Glomerular visceral epithelial cell (primary cell): ENCODE results near the gene SNX3.

Experiments used
- DNase-seq: peaks from one replicate; pipeline ENCODE4 v3.0.0-alpha.2; 2016; ENCODE audit errors: extremely low spot score

Gene SNX3

DNA sequence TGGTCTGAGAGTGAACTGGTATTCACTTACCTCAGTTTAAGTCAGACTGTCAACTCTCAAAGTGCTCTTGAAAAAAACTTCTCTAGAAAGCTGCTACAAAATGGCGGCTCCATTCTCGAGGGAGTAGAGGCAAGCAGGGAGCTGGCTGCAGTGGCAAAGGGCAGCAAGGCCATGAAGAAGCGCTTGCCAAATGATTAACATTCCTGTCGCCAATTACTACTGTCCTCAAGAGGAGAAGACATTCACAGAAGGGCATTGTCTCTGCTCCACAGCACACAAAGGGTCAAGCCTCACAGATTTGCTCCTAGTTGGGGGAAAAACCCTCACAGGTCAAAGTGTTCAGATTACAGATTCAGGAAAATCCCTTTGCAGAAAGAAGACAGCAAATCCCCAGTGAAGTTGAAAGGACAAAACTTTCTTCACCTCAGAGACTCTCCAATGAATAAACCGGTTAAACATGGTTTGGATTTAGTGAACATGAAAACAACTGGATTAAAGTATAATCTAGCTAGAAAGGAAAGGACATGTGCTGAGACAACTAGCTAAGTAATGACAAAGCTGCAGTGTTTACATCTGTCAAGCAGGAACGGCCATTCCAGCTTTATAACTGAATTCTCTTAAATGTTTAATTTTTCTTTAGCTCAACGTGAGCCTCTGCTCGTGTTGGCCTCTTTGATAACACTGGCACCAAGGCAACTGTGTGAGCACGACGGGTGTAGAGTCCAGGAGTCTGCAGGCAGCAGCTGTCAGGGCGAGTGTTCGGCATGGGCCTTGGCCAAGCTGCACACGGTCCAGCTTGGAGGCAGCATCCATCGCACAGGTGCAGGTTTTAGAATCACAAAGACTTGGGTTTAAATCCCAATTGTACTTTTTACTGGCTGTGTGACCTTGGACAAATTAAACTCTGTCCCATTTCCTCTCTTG lies 57.4 kb downstream of the SNX3 start:
- no peak for DNase-seq

DNA sequence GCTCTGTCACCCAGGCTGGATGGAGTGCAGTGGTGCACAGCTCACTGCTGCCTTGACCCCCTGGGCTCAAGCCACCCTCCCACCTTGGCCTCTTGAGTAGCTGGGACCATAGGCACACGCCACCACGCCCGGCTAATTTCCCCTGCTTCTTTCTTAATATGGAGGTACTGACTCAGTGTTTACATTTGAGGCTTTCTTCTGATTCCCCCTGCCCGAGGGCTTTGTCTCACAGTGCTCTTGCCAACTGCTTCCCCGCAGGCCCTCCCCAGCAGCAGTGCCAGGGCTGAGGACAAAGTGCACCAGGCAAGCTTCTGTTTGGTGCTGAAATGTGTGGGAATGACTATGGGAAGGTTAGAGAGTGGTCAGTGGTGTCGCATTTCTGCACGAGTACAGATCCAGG lies 60.2 kb downstream of the SNX3 start:
- peak; percentile 14 for DNase-seq

DNA sequence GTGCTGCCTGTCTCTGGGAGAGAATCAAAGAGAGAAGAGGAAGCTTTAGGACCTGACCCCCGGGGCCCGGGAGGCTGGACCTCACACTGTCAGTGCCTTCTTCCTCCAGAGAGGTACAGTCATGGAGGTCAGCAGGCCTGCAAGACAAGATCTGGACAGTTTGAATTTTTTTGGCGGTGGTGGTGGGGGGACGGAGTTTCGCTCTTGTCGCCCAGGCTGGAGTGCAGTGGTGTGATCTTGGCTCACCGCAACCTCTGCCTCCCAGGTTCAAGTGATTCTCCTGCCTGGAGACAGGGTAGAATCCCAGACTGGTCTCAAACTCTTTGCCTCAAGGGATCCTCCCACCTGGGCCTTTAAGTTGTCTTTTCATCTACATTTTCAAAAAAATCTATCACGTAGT lies 60.7 kb downstream of the SNX3 start:
- no peak for DNase-seq

DNA sequence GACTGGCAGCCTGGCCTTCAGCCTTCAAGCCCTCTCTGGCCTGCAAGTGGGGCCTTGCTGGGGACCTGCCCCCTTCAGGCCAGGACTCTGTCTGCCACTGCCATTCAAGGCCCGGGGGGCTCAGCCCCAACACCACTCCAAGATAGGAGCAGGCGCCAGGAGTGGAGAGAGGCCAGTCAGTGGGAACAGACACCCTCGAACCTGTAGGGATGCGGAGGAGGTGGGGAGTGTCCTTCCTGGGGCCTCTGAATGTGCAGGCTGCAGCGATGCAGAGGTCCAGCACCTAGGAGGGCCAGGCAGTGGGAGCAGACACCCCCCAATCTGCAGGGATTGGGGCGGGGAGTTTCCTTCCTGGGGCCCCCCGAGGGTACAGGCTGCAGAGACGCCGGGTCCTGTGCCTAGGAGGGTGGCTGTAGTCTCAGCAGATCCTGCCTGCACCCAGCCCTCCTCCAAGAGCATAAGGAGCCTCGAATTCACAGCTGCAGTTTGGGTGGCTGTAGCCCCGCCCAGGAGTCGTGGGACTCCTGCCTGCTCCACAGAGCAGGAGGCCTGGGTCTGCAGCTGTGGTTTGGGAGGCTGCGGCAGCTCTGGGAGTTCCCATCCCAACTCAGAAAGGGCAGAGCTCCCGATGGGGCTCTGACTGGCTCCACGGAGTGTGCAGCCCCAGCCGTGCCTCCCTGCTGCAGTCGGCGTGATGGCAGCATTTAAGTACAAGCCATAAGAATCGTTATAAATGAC lies 61.9 kb downstream of the SNX3 start:
- no peak for DNase-seq

DNA sequence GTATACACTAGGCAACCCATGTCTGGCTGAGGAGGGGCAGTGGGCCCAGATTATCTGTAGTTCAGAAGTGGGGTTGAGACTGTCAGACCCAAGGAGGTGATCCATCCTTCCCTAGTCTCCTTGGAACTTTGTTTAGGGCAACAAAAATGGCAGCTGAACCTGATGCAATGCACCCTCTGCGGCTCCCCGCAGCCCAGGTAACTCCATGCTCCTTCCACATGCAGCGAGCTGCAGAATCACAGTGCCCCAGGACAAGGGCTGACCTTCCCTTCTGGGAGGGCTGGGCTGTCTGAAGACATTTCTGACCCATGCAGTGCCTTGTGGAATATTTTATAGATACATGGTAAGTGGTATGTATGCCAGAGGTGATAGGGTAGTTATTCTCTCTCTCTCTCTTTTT lies 65.6 kb downstream of the SNX3 start:
- DNase-seq = no peak

DNA sequence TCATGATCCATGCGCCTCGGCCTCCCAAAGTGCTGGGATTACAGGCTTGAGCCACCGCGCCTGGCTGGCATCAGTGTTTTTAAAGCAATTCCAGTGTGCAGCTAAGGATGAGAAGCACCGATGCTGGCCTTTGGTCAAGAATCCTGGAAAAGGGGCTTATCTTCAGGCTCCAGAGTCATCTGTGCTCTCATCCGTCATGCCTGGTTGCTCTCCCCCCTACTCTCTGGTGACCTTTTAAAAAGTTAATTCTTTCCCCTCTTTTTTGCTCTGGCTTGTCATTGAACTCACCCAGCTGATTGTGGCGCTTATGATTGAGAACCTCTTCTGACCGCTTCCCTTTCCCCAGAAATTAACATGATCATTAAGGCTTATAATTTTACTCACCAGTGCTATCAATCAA lies 66.3 kb downstream of the SNX3 start:
- no peak for DNase-seq

DNA sequence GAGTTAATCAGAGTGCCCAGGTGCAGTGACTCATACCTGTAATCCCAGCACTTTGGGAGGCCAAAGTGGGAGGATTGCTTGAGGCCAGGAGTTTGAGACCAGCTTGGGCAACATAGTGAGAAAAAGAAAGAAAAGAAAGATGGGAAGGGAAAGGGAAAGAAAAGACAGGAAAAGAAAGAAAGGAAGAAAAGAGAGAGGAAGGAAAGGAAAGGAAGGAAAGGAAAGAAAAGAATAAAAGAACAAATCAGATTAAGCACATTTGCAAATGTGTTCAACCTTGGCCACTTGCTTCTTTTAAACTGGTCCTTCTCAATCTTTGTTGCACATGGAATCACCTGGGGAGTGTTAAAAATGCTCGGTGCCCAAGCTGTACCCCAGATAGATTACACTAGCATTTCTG lies 67.0 kb downstream of the SNX3 start:
- DNase-seq = no peak

DNA sequence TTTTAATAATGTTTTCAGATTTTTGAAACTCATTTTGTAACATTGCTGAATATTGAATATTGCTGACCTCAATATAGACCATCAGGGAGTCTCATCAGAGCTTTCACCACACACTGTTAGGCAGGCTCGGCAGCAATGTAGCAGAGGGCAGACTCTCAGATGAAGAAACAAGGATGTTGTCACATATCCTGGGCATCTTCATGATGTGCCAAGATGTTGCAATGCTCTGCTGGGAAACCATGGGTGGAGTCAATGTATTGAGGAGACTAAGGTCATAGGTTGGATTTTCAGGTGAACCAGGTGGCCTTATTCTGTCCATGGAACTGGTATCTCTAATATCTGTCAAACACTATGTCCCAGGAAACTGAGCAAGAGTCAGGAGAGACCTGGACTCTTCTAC lies 67.7 kb downstream of the SNX3 start:
- DNase-seq = no peak

DNA sequence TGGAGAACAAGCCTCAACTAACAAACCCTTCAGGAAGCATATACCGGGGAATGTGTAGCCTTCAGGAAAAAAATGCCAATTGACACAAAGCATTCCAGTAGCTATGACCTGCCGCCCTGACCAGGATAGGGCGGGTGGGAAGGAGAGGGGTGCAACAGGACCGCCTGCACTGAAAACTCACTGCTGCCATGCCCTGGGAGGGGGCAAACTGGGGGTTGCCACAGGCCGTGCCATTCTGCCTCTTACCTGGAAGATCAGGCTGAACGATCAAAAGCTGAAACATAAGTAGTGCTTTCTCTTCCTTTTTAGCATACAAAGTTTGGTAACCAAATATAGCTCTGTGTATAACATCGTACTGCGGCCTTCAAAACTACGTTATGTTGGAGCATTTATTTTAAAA lies 73.3 kb downstream of the SNX3 start:
- no peak for DNase-seq

DNA sequence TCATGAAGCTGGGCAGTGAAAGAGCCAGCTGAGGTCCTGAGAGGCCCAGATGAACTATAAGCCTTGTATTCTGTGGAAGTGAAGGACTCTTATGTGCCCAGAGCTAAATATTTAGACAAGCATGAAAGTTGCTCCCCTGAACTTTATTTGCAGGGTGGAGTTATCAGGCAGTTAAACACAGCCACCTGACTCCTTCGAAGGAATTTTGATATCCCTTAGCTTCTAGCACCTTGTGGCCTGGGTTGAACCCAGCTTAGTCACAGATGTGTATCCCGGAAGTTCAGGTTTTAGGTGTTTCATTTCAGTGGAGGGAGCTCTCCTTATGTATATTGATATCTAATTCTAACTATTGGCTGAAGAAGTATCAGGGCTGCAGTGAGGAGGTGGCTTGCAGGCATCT lies 74.6 kb downstream of the SNX3 start:
- DNase-seq = no peak

DNA sequence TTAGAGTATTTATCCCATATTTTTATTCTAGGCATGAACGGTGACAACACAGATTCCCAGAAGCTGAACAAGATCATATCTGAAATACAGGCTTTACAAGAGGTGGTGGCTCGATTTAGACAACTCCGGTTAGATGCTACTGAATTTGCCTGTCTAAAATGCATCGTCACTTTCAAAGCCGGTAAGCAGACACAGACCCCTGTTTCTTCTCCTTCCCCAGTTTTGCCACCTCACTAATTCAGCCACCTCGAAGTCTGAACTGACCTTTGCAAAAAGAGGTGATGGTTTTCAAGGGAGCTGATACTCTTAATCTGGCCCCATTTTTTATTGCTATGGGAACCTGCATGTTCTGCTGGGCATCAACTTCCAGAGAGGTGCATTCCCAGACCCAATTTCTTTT lies 80.1 kb downstream of the SNX3 start:
- no peak for DNase-seq

DNA sequence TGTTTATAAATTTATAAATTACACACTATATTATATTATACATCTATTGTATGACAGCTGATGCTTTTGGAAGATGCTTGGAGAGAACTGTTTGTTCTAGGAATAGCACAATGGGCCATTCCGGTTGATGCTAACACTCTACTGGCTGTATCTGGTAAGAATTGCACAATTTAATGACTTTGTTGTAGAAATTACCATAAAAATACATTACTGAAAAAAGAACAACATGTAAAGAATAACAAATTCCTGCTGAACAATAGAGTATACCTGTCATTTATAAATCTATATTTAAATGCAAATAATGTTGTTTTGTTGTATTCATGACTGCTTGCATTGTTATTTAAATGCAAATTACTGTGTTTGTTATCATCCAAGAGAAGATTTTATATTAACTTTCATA lies 80.6 kb downstream of the SNX3 start:
- DNase-seq = no peak

DNA sequence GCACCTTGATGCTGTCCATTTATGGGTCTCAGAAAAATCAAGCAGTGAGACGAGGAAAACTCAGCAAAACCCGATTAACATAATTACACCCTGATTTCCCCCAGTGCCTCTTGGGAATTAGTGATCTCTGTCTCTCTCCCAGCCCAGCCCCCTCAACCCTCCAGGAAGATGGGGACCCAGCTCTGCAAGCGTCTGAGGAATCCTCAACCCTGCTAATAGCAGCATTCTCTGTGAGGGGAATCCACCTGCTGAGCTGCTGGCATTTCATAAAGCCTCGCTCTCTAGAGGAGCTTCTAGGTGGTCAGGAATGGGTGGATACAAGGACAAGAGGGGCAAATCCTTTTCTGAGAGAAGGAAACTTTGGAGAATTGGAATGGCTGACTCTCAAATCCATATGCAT lies 81.1 kb downstream of the SNX3 start:
- DNase-seq = no peak

DNA sequence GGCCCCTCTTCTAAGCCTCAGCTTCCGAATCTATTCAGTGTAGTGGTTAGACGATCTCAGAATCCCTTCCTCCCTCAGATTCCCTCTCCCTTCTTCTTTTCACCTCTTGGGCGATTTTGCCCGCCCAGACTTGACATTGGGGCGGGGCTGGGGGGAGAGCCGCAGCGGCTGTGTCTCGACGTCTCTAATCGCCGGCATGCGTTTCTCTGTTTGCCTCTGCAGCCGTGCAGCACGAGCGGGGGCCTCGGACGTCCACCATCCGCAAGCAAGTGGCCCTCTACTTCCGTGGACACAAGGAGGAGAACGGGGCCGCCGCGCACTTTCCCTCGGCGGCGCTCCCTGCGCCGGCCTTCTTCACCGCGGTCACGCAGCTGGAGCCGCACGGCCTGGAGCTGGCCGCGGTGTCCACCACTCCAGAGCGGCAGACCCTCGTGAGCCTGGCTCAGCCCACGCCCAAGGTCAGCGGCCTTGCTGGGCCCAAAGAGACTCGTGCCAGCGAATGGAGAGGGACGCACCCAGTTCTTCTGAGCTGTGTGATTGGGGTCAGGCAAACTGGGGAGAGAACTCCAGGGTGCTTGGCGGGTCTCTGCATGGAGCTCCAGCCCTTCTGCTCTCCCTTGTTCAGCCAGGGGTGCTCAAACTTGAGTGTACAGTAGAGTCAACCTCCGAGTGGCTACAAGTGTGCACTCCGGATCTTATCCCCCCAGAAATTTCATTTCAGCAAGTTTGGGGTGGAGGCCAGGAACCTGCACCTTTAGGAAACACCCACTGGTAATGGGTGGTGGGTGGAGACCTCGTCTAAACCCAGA lies 84.4 kb downstream of the SNX3 start:
- DNase-seq = no peak

DNA sequence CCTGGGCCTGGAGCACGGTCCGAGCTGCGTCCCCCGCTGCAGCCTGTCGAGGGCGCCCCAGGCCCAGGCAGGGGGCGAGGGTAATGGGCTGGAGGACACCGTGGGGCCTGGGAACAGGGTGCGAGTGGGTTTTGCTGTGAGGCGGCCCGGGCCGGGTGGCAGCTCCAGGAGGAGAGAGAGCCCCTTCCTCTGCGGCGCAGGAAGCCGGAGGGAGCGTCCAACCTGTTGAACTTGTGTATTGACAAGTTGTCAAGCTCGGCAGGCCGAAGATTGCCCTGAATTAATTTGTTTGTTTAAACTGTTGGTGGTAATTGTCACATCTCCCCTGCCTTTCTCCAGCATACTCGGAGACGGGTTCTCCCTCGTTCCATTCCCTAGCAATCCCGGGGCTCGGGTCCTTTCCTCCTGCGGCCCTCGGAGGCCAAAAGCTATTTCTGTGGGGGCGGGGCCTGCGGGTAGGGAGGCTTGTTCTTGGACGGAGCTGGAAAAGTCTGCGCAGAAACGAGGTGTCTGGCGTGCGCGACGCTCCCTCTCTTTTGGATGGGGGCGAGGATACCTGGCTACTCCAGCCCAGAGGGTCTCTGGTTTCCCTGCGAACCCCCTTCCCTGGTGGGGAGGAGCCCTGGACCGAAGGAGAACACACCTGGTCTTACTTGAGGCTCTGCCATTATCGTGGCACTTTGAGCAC lies 85.1 kb downstream of the SNX3 start:
- DNase-seq = no peak

DNA sequence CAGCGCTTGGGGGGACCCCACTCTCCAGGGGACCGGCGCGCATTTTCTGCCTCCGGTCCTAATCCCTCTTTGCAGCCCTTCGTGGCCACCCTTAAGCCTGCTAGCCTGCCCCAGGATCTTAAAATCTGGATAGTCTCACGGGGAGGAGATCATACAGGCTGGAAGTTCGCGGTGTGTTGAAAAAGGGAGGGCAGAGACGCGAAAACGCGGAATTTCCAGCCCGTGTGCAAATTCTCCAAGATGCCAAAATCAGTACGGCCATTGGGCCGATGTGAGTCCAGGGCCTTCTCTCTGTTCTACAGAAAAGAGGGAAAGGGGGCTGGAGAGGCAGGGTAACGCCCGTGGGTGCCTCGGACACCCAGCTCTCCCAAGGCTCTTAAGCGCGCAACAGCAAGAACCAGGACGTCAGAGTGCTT lies 85.7 kb downstream of the SNX3 start:
- no peak for DNase-seq

DNA sequence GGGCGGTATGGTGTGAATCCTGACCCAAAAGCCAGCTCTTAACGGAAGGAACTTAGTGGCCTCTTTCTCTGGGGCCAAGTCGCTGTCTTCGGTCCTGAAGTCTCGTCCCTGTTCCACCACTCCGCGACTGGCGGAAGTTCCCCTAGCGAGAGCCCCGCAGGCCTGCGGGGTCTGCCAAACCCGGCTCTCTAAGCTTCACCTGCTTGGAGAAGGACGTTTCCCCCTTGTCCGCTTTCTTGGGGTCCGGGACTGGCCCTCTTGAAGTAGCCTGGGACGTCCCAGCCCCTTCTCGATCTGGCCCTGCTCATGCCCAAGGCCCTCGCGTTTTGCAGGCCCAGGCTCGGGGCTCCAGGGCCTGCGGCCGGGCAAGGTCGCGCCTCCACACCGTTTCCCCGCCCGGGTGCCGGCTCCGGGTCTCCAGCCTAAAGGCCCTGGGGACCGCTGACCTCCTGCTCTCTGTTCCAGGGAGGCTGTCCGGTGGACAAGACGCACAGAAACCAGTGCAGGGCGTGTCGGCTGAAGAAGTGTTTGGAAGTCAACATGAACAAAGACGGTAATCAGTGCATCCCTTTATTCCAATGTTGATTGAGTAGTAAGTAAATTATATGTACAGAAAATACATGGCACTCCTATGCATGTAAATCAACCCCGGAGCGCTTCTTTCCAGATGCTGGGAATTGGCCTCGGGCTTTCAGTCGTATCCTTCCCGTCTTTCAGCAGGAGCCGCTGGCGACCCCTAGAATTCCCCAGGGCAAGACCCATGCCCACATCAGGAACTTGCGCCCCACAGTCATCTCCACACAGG lies 86.3 kb downstream of the SNX3 start:
- no peak for DNase-seq

DNA sequence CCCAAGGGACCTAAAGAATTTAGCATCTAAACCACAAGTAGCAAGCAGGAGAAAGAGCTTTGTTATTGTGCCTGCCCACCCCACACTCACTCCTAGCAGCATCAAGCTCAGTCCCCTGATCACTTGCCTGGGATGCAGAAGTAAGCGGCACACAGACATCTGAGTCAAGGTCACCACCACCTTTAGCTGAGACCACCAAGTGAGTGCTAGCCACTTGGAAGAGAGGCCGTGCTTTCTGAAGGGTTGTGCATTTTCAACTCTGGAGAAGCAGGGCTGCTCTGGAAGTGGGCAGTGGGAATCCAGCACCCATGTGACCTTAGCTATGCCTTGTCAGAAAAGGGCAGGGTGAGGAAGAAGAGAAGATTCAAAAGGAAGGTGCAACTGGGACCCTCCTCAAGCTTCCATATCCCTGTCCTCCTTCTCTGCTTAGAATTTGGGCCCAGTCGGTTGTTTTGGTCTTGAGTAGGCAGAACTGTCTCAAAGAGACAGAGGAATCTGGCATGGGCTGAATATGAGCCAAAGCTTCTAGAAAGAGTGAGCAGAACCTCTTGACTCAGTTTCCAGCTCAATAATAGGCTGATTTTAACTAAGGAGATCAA lies 88.8 kb downstream of the SNX3 start:
- no peak for DNase-seq

DNA sequence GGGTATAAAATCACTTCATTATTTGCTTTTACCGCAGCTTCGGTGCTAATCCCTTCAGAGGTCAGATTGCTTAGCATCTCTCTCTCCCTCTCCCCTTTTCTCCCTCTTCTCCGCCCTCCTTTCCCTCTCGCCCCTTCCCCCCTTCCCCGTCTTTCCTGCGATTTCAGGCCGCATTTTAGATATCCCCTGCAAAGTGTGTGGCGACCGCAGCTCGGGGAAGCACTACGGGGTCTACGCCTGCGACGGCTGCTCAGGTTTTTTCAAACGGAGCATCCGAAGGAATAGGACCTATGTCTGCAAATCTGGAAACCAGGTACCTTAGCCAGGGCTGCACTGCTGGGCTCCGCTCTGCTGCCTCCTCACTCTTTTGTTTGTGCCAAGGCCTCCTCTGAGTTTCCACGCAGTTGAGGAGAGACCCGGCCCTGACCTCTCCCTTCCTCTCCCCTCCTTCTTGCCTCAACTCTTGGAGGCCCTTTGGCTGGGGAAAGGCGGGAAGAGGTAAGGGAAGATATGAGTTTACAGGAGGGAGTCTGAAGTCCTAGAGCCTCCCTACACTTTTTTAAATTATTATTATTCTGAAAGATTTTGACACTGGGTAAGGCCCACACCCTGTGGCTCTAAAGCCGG lies 89.4 kb downstream of the SNX3 start:
- no peak for DNase-seq
